OCI-M2 (cell line): ENCODE results near the gene FOXK1.
"Not testable (repeated sequence)": the region's sequence is repeated elsewhere in the genome, so short reads cannot be mapped to it uniquely, and the experiment has no call there.

Experiments
- DNase-seq: peaks from one replicate; lab custom pipeline; 2025; ENCODE audit not compliant: unreplicated experiment; lab: John Stamatoyannopoulos, UW

FOXK1 gene

DNA sequence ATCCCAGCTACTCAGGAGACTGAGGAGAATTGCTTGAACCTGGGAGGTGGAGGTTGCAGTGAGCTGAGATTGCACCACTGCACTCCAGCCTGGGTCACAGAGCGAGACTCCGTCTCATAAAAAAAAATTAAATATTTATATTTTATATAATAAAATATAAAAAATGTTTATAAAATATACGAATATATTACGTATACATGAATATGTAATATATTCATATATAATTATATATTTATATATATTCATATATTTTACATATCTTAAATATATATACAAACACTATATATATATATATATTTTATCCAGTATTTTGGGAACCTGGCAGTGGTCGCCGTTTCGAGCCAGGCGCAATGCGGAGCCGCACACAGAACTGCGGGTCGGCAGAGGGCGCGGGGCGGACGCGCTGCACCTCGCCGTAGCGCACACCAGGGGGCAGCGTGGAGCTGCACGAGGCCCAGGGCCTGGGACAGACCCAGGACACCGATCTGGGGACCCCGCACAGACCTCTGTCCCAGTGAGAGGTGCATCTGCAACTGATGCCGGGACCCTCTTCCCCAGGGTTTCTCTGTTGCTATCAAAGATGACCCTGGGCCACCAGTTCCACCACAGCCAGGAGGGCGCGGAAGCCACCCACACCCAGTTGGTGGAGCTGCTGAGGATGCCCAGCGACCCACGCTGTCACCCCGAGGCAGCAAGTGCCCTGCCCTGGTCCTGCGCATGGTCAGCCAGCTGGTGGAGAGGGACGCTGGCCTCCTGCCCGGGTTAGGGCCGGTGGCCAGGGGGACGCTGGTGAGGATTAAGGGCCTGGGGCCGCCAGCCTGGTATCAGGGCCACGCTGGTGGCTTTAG is 116.0 kb downstream of the FOXK1 start:
- DNase-seq = peak; percentile 1

DNA sequence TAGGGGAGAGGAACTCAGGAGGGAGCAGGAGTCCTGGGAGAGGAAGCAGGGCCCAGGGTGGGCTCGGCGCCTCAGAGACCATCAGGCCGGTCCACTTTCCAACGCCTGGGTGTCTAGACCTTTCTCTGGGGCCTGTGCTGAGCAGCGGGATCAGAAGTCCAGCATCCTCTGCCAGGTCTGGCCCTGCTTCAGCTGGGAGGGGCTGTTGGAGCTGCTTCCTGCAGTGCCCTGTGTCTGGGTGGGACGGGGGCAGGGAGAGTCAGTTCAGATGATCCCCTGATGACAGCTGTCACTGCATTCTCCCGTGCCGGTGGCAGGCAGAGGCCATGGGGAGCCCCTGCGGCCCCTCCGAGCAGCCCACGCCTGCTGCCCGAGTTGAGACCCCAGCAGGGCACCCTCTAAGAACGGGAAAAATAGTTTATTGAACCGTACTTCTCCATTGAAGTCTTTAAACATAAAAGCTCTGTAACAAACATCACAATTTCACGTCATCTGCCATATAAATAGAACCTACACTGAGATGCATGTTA is 116.7 kb downstream of the FOXK1 start:
- no peak for DNase-seq

DNA sequence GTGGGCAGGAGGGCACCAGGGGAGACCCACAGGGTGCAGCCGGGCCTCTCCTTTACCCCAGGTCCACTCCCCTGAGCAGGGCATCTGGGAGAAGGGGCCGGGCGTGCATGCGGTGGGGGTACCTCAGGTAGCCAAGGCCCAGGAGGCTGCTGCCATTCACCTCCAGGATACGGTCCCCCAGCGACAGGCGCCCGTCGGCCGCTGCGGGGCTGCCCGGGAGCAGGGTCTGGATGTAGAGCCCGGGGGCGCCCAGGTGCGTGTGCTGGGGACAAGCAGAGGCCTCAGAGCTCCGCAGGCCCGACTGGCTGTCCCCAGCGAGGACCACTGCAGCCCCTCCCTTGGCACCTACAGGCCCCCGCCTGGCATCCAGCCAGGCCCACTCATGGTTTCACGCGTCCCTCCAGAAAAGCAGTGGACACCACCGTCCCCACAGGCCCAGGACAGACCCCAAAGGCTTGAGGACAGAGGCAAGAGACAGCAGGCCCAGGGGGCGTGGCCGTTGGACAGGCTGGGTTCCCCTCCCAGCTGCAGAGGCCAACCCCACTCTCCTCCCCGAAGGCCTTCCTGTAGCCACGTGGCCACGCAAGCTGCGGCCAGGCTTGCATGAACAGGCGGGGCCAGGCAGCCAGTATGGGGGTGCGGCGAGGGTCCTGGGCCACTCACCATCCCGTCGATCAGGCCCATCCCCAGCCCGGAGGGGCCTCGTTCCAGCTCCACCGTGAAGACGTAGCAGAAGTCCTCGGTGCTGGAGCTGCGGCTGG is 117.6 kb downstream of the FOXK1 start:
- no peak for DNase-seq

DNA sequence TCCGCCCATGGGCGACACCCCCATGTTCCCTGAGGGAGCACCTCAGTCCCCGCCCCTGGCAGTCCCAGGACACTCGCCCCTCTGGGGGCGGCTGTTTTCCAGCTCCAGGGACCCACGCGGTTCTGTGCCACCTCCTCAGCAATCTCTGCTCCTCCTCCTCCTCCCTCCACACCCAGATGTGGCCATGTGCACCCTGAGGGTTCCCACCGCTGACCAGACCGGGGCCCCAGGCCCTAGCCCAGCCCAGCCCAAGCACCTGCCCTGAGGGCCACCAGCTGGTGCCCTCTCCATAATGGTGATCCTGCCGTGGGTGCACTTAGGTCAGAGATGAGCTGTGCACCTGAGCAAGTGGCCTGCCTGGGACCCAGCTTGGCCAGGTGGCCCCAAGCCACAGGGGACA is 118.4 kb downstream of the FOXK1 start:
- DNase-seq = no peak

DNA sequence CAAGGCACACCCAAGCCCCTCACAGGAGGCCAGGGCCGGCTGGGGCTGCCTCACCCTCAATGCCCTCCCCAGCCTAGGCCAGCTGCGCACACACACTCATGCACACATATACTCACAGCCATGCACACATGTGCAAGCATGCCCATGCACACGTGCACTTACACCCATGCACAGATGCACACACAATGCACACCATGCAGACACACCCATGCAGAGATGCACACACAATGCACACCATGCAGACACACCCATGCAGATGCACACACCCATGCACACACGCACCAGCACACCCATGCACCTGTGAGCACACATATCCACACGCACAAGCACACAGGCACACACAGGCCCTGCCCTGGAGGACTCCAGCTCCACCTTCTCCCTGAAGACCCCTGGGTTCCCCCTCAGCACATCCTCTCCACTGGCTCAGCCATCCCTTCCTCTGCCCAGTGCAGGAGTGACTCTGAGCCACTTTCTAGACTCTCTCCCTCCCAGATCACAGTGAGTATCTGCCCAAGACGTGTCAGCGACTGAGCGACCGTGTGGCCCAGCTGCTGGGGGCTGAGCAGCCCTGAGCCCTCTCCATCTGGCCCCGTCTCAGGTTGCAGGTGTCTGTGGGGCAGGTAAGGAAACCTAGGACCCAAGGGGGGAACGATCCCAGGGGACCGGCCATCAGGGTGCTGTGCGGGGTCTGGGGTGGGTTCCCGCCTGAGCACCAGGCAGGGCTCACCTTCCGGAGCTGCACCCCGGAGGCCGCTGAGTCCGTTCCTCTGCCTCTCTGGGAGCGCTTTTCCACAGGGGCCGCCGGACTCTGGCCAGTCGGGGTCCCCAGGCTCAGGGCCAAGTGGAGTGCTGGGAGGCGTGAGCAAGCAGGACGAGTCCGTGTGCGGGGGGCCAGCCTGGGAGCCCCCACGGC is 119.1 kb downstream of the FOXK1 start:
- no peak for DNase-seq

DNA sequence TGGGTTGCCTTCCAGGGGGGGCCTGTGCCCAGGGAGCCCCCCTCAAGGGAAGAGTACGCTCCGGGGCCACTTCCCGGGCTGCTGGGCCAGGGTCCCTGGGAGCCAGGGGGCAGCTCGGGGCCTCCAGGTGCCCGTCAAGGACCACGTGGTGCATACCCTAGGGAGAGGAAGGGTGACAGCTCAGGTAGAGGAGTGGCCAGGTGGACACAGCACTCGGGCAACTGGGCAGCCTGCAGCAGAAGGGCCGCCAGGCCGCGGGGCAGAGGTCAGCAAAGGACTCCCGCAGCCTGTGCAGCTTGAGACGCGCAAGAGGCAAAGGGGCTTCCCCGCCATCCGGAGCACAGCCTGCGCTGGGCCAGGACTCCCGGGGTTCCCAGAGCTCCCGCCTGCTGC is 119.7 kb downstream of the FOXK1 start:
- DNase-seq = no peak

DNA sequence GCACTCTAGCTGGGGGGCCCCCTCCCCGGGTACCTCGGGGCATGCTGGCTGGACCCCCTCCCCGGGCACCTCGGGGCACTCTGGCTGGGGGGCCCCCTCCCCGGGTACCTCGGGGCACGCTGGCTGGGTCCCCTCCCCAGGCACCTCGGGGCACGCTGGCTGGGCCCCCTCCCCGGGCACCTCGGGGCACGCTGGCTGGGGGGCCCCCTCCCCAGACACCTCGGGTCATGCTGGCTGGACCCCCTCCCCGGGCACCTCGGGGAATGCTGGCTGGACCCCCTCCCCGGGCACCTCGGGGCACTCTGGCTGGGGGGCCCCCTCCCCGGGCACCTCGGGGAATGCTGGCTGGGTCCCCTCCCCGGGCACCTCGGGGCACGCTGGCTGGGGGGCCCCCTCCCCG is 120.5 kb downstream of the FOXK1 start:
- DNase-seq = not testable (repeated sequence)

DNA sequence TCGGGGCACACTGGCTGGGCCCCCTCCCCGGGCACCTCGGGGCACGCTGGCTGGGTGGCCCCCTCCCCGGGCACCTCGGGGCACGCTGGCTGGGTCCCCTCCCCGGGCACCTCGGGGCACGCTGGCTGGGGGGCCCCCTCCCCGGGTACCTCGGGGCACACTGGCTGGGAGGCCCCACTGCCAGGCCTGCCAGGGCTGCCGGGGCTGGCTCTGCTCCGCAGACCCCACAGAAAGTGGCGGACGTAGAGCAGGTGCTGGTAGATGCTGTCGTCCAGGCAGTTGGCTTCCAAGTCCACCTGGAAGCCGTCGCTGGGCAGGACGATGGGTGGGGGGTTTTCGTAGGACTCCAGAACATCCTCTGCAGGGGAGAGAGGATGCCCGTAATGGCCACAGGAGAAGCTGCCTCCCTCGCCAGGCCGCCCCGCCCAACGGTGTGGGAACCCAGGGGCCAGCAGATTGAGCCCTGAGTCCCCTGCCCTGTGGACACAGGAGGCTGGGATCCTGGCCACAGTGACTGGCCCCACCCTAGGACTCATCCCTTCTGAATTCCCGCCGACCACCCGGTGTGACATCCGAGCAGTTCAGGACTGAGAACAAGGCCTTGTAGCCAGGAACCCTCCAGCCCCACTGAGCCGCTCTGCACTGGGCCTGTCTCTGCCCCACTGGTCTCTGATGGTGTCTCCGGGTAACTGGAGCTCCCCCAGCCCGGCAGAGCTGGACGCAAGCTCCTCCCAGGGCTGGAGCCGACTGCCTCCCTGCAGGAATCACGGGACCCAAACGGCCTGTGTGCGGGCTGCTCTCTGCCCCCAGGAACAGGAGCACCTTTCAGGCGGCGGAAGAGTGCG is 121.5 kb downstream of the FOXK1 start:
- no peak for DNase-seq

DNA sequence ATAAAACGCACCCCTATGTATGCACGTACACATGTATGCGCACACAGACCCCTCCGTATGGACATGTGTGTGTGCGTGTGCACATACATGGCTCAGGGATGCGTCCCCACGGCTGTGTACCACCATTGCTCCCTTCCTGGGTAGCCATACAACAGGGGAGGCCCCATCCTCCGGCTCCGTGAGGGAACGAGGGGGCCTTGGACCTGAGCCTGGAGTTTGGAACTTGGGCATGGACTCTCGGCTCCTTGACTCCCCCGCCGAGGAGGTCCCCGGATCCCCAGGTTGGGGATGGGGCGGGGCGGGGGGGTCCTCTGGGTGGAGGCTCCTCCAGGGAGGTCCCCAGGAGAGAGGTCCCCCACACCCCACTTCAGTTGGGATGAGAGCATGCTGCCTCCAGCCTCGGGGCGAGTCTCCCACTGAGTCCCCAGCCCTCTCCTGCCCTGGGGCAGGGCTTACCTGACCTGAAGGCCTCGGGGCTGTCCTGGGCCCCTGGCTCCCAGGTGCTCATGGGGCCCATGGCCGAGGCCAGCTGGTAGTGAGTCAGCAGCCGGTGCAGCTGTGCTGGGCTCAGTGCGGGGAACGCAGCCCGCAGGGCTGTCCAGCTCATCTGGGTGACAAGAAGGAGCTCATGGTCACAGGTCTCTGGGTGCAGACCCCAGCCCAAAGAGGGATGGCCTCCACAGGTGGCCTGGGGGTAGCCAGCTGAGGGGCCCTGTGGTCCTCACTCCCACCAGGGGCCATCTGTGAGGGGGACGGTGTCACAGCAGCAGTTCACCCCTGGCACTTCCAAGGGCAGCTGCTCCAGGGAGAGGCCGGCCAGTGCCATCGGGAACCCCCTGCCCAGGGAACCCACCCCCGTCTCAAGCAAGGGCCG is 123.3 kb downstream of the FOXK1 start:
- DNase-seq = no peak

DNA sequence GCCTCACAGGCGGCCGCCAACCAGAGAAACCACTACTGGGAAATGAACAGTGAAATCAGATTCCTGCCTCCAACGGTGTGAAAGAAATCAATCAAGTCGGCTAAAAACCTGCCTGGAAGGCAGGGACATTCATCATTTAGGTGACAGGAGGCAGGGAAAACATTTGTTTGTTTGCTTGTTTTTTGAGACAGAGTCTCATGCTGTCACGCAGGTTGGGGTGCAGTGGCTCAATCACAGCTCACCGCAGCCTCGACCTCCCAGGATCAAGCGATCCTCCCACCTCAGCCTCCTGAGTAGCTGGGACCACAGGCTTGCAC is 123.8 kb downstream of the FOXK1 start:
- DNase-seq = no peak

DNA sequence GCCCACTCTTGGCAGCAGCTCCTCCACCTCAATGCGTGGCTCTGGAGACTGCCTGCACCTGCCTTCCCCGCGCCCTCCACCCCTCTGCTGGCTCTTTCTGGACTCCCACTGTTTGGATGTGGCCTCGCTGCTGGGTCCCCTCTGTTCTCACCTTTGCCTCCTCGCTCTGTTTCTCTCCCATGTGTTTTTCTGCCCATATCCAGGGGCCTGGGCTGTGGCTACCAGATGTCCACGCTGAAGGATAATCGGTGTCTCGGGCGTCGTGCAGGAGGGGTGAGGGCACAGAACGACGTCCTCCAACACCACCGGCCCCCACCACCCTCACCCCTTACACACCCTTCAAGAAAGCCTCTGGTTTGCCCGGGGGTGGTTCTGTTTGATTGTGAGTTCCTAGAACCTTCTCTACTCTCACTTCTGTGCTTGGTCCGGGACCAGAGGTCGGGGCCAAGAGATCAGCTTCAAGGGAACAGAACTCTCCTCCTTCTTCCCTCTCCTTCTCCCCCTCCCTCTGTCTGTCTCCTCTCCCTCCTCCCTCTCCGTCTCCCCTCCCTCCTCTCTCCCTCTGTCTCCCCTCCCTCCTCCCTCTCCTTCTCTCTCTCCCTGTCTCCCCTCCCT is 125.0 kb downstream of the FOXK1 start:
- no peak for DNase-seq

DNA sequence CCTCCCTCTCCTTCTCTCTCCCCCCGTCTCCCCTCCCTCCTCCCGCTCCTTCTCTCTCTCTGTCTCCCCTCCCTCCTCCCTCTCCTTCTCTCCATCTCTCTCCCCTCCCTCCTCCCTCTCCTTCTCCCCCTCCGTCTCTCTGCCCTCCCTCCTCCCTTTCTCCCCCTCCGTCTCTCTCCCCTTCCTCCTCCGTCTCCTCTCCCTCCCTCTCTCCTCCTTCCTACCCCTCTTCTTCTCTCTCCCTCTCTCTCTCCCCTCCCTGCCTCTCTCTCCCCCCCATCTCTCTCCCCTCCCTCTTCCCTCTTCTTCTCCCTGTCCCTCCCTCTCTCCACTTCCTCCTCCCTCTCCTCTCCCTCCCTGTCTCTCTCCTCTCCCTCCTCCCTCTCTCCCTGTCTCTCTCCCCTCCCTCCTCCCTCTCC is 125.5 kb downstream of the FOXK1 start:
- no peak for DNase-seq

DNA sequence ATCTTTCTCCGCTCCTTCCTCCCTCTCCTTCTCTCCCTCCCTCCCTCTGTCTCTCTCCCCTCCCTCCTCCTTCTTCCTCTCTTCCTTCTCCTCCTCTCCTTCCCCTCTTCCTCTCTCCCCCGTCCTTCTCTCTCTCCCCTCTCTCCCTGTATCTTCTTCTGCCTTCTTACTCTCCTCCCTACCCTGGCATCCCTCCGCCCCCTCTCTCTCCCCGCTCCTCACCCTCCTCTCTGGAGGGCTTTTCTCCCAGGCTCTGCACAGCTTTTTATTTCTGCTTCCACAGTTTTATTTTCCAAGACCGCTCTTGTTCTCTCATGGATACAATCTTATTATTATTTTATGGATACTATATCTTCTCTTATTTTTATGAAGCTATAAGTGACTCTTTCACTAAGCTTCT is 125.9 kb downstream of the FOXK1 start:
- no peak for DNase-seq

DNA sequence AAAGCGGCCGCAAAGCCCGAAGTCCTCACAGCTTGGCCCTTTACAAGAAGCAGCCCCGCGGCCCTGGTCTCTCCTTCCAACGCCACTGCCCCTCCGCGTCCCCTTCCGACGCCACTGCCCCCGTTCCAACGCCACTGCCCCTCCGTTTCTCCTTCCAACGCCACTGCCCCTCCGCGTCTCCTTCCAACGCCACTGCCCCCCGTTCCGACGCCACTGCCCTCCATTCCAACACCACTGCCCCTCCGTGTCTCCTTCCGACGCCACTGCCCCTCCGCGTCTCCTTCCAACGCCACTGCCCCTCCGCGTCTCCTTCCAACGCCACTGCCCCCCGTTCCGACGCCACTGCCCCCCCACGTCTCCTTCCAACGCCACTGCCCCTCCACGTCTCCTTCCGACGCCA is 126.5 kb downstream of the FOXK1 start:
- DNase-seq = no peak

DNA sequence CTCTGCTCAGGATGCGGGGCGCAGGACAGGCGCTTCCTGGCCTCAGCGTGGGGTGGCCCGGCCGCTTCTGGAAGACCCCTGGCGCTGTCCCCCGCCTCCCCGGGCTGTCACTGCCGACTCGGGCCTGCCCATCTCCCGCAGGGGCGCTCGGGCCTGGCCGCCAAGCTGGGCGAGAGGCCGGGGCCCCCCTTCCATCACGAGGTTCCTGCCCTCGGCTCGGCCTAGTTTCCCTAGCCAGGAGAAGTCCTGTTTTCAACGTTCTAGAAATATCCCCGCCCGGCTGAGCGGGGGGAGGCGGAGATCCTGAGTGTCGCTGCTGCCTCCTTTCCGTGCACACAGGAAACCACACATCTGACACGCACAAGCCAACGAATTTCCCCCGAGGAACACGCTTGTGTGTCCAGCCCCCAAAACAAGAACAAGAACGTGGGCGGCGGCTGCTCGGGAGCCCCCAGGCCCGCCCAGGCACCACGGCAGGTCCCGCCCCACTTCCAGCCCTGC is 127.0 kb downstream of the FOXK1 start:
- DNase-seq = no peak

DNA sequence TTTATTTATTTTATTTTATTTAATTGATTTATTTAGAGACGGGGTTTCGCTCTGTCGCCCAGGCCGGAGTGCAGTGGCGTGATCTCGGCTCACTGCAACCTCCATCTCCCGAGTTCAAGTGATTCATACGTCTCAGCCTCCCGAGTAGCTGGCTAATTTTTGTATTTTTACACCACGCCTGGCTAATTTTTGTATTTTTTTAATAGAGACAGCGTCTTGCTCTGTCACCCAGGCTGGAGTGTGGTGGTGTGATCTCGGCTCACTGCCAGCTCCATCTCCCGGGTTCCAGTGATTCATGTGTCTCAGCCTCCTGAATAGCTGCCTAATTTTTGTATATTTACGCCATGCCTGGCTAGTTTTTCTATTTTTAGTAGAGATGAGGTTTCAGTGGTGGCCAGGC is 127.6 kb downstream of the FOXK1 start:
- DNase-seq = no peak

DNA sequence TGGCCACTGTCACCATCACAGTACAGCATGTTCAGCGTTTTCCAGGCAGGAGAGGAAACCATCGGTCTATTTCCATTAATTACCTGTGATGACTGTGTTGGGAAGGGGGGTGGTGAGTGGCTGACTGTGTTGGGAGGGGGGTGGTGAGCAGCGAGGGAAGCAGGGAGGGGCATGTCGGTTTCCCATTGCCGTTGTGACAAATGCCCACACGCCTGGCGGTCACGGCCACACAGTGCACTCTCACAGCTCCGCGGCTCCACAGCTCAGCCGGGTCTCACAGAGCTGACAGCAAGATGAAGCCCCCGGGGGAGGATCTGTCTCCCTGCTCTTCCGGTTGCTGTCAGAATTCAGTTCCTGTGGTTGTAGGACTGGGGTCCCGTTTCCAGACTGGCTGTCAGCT is 132.3 kb downstream of the FOXK1 start:
- no peak for DNase-seq

DNA sequence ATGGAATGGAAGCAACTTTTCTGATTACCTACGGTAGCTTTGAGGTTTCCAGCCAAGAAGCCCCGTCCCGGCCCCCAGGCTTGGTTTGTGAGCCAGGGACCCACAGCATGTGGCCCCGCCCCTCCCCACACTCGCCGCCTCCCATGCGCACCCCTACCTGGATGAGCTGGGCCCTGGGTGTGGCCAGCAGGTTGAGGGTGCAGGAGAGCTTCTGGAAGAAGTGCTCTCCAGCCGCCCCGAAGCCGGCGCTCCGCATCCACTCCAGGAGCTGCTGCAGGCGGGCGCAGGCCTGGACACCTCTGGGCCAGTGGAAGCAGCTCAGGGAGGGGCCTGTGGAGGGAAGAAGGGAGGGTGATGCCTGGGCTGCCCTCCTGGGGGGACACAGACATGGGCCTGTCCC is 133.0 kb downstream of the FOXK1 start:
- no peak for DNase-seq
